GM19023 (cell line): ENCODE measurements around the gene LAMB1.
"Not testable (repeated sequence)": the region's sequence is repeated elsewhere in the genome, so short reads cannot be mapped to it uniquely, and the experiment has no call there.

Experiments
- ATAC-seq: cut with Tn5 transposase; IDR thresholded peaks from one replicate; pipeline ENCODE4 v1.9.1; 2021; ENCODE audit warnings: mild to moderate bottlenecking, moderate library complexity; ENCODE audit not compliant: unreplicated experiment

The LAMB1 gene

GRCh38 chr7:108002726-108003598, at the start of gene LAMB1:
Gene LAMB1, minus strand, starts transcription at chr7:108003161. Its CDS starts 276 bp downstream, at chr7:108002885.
- ATAC-seq, result no peak

GRCh38 chr7:108051454-108051853, 48.5 kb upstream of the LAMB1 start:
- no peak for ATAC-seq

- ATAC-seq, result peak; percentile 63
Measured at GRCh38 chr7:108049962-108050361, 47.0 kb upstream of the LAMB1 start.

- no peak for ATAC-seq
Measured at GRCh38 chr7:108048422-108048821, 45.5 kb upstream of the LAMB1 start.

DNA sequence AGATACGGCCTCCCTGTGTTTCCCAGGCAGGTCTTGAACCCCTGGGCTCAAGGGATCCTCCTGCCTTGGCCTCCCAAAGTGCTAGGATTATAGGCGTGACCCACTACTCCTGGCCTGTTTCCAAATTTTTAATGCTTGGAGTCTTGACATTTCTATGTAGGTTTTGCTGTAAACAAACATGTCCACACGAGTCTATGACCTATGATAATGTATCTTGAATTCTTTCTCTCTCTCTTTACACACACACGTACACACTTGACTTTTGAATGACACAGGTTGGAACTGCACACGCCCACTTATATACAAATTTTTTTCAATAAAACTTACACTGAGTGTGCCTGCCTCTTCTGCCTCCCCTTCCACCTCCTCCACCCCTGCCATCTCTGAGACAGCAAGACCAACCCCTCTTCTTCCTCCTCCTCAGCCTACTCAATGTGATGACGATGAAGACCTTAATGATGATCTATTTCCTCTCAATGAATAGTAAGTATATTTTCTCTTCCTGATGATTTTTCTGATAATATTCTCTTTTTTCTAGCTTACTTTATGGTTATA, 44.1 kb upstream of the LAMB1 start:
- ATAC-seq, result no peak

GRCh38 chr7:108045669-108046068, 42.7 kb upstream of the LAMB1 start:
- ATAC-seq, result no peak

DNA sequence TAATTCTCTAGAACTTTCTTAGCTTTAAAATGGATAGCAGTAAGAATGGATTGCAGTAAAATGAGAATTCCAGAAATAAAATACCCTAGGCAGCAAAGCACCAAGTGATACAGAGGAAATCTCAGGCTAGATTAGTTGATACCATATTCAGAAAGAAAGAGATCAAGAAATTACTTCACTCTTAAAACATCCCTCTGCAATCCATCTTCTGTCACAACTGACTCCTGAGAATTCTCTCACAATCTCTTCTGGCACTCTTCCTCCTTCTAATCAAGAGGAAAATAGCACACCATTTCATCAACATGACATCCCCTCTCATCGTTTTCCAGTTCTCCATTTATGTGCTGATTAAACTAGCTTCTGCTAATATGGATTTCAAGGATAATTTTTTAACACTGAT, 42.2 kb upstream of the LAMB1 start:
- no peak for ATAC-seq

GRCh38 chr7:108044345-108044744, 41.4 kb upstream of the LAMB1 start:
- no peak for ATAC-seq

- no peak for ATAC-seq
Measured at GRCh38 chr7:108038986-108039385, 36.0 kb upstream of the LAMB1 start.

GRCh38 chr7:108037741-108038140, 34.8 kb upstream of the LAMB1 start:
- no peak for ATAC-seq

DNA sequence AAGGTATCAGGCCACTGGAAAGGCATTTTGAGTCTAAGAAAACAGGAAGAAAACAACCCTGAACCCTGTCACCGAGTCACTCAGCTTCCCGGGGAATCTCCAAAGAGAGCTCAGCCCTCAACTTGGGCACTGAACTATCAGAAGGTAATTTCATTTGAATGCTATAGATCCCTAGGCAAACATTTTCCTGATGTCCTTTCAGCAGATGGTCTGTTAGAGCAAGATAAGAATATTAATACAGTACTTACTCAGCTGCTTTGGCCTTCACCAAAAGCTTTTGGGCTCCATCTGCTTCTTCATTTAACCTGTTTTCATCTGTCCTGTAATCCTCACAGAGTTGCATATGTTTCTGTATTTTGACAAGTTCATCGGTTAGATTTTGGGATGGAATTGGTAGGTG, 34.2 kb upstream of the LAMB1 start:
- no peak for ATAC-seq

GRCh38 chr7:108034586-108034985, 31.6 kb upstream of the LAMB1 start:
- ATAC-seq, result no peak

DNA sequence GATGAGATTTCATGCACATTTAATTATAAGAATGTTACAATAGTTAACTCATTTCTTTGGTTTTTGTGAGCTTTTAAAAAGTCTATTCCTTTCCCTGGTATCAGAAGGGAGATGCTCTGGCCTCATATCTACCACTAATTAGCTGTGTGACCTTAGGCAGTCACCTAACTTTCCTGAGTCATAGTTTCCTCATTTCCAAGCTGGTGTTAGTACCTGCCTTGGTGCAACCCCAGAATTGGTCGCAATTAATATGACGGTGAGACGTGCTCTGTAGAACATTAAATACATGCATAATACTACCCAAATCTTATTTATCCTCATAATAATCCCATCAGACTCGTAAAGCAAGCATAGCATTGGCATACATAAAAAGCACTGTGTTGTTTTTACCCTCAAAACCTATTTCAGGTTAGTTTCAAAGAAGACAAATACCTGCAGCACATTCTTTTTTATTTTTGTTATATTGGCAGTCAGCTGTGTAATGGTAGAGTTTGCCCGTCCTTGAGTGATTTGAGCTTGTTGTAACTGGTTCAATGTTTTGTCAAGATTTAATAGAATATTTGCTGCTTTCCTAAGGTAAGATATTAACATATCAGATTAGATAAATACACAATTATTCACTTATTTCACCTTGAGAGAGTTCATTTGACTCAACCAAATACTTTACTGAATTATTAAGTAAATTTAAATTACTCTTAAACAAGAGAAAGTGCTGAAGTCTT, 31.0 kb upstream of the LAMB1 start:
- no peak for ATAC-seq

DNA sequence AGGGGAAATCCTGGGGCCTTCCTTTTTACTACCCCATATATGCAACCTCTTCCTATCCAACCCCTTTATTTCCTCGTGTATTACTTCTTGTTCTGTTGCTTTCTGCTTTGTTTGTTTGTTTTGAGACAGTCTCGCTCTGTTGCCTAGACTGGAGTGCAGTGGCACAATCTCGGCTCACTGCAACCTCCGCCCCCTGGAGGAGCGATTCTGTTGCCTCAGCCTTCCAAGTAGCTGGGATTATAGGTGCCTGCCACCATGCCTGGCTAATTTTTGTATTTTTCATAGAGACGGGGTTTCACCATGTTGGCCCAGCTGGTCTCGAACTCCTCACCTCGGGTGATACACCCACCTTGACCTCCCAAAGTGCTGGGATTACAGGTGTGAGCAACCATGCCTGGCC, 30.3 kb upstream of the LAMB1 start:
- not testable (repeated sequence) for ATAC-seq

DNA sequence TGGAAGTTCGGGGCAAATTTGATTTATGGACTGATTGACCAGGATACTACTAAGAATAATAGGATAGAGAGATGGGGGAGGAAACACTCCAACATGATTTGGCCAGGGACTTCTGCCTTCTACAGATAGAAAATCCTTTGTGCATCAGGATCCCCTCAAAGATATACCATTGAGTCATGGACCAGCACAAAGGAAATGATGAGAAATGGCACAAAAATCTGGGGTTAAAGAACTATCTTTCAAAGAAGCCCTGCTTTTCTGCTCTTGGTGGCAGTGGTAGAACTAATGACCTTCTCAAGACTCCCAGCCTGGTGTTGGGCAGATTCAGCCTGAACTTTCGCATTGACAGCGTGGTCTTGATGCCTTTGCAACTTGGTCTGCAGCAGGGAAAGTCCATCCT, 27.6 kb upstream of the LAMB1 start:
- ATAC-seq, result no peak

DNA sequence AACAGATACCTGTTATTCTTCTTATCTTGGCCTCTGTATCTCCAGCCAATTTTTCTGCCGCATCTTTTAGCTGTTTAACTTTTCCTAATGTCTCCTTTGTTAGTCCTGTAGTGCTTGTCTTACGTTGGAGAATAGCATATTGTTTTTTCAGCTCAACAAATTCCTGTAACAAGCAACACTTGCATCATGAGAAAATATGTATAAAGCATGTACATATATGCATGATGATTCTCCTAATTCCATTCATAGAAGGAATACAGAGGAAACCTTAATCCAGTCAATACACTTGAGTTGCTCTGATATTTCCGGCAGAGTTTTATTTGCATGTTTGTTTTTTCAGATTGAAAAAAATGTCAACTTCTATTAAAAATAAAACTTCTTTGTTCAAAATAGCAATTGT, 26.1 kb upstream of the LAMB1 start:
- ATAC-seq, result no peak

- no peak for ATAC-seq
Measured at GRCh38 chr7:108028111-108028510, 25.1 kb upstream of the LAMB1 start.

DNA sequence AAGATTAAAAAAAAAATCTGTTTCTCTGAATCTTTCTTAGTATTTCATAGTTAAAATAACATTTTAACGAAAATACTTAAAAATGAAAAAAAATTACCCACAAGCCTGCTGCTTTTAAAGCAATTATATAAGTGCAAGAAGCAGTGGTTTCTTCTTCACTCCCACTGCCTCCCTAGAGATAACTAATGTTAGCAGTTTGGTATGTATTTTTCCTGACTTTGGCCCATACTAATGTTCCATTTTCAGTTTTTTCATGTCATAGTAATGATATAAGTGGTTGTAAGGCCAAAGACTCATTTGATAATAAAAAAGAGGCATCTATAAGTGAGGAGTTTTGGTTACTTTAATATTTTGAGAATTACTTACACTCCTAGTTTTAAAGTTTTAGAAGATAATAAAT, 24.3 kb upstream of the LAMB1 start:
- ATAC-seq, result no peak

DNA sequence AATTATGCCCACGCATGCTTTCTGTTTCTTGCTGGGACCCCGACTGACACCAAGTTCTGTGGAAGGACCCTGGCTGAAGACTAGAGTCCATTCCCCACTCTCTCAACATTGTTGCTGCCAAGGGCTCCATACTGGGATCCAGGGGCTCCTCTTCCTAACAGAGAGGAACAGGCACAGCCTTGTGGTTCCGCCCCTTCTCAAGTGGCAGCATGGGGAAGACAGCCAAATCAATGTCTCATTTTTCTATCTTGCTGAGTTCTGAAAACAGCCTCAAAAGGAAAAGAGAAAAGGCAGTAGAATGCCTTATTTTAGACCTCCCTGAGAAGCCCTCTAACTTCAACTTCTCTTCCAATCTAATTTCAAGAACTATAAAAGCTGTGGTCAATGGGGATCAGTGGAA, 23.7 kb upstream of the LAMB1 start:
- ATAC-seq, result no peak

- no peak for ATAC-seq
Measured at GRCh38 chr7:108026116-108026515, 23.2 kb upstream of the LAMB1 start.

GRCh38 chr7:108024538-108024937, 21.6 kb upstream of the LAMB1 start:
- no peak for ATAC-seq

GRCh38 chr7:108020585-108020984, 17.6 kb upstream of the LAMB1 start:
- no peak for ATAC-seq
